HG03460 (cell line): ENCODE measurements around the gene DMRTC1B.
"Not testable (repeated sequence)": the region's sequence is repeated elsewhere in the genome, so short reads cannot be mapped to it uniquely, and the experiment has no call there.

Experiments used
- ATAC-seq: cut with Tn5 transposase; IDR thresholded peaks from one replicate; pipeline ENCODE4 v1.9.1; 2021; ENCODE audit not compliant: unreplicated experiment

Gene DMRTC1B

GRCh38 chrX:72776653-72777466 lies at the start of gene DMRTC1B:
Gene DMRTC1B, plus strand, starts transcription at chrX:72776890. Its CDS starts 68,246 bp downstream, at chrX:72845136.
- ATAC-seq = peak; percentile 58

- no peak for ATAC-seq
Observed at GRCh38 chrX:72727846-72728245, 48.8 kb upstream of the DMRTC1B start.

- not testable (repeated sequence) for ATAC-seq
Observed at GRCh38 chrX:72733636-72734035, 43.1 kb upstream of the DMRTC1B start.

GRCh38 chrX:72735561-72735960 lies 41.1 kb upstream of the DMRTC1B start:
- no peak for ATAC-seq

- ATAC-seq = not testable (repeated sequence)
Observed at GRCh38 chrX:72745546-72745945, 31.1 kb upstream of the DMRTC1B start.

- ATAC-seq = not testable (repeated sequence)
Observed at GRCh38 chrX:72748545-72748944, 28.1 kb upstream of the DMRTC1B start.

- not testable (repeated sequence) for ATAC-seq
Observed at GRCh38 chrX:72760454-72760853, 16.2 kb upstream of the DMRTC1B start.

GRCh38 chrX:72777467-72777790 lies 739 bp downstream of the DMRTC1B start:
- ATAC-seq = peak; percentile 83

GRCh38 chrX:72778146-72778545 lies 1.5 kb downstream of the DMRTC1B start:
- ATAC-seq = not testable (repeated sequence)

- not testable (repeated sequence) for ATAC-seq
Observed at GRCh38 chrX:72782560-72782959, 5.9 kb downstream of the DMRTC1B start, which contains the start of gene FAM236B. Gene FAM236B, minus strand, starts transcription at chrX:72782660. Its CDS starts 100 bp downstream, at chrX:72782560.

GRCh38 chrX:72783365-72783936 lies 6.8 kb downstream of the DMRTC1B start:
- ATAC-seq = not testable (repeated sequence)

GRCh38 chrX:72783964-72784363 lies 7.3 kb downstream of the DMRTC1B start:
- not testable (repeated sequence) for ATAC-seq

GRCh38 chrX:72788142-72788541 lies 11.5 kb downstream of the DMRTC1B start:
- ATAC-seq = not testable (repeated sequence)

GRCh38 chrX:72790390-72790789 lies 13.7 kb downstream of the DMRTC1B start:
- ATAC-seq = not testable (repeated sequence)

GRCh38 chrX:72808110-72808509 lies 31.4 kb downstream of the DMRTC1B start, which contains the start of gene FAM236D:
Gene FAM236D, minus strand, starts transcription at chrX:72808210. Its CDS starts 100 bp downstream, at chrX:72808110.
- not testable (repeated sequence) for ATAC-seq

GRCh38 chrX:72830701-72831100 lies 54.0 kb downstream of the DMRTC1B start:
- ATAC-seq = not testable (repeated sequence)

- ATAC-seq = not testable (repeated sequence)
Observed at GRCh38 chrX:72837532-72837931, 60.8 kb downstream of the DMRTC1B start.

- not testable (repeated sequence) for ATAC-seq
Observed at GRCh38 chrX:72882898-72883297, 106.2 kb downstream of the DMRTC1B start.

- not testable (repeated sequence) for ATAC-seq
Observed at GRCh38 chrX:72889740-72890139, 113.0 kb downstream of the DMRTC1B start.
